Measurements from ENCODE around the gene CFAP20DC.

- no peak for TF ChIP-seq POLR2A (IDR thresholded peaks at IDR 0.05; ENCODE audit: low read depth, low read length)
- no peak for TF ChIP-seq SIN3A (IDR thresholded peaks at IDR 0.05; ENCODE audit: low read depth, low read length)
- no peak for TF ChIP-seq TCF3 (IDR thresholded peaks at IDR 0.05; ENCODE audit: borderline replicate concordance, insufficient read depth, low read depth, low read length)
- no peak for TF ChIP-seq EP300 (IDR thresholded peaks at IDR 0.05; ENCODE audit: borderline replicate concordance in 1 of 2, control insufficient read depth in 1 of 2, low read depth in 2 of 2, low read length in 2 of 2)
- no peak for TF ChIP-seq ATF2 (IDR thresholded peaks at IDR 0.05; ENCODE audit: low read length)
These were observed 225.0 kb downstream of the CFAP20DC start for GRCh38 chr3:58824777-58825176.
